ENCODE measurements around the gene CIBAR2. TPM values are rescaled to one million over a fixed set of nuclear protein-coding genes. Genes with fewer than 3 reads are reported as not detected.
A peak's percentile ranks its signal among the peaks of the same experiment; 100 is the strongest.

Gene CIBAR2
- total RNA-seq, 1 donor from 2014 or later, result not detected

- no peak for DNase-seq (ENCODE audit: low read depth)
These were observed 32.0 kb upstream of the CIBAR2 start for GRCh38 chr16:85144026-85144915.

- DNase-seq (ENCODE audit: low read depth), result no peak
These were observed 30.5 kb upstream of the CIBAR2 start for GRCh38 chr16:85142771-85143211.

- DNase-seq (ENCODE audit: low read depth), result no peak
These were observed 29.8 kb upstream of the CIBAR2 start for GRCh38 chr16:85142129-85142513.

- no peak for DNase-seq (ENCODE audit: low read depth)
These were observed 29.3 kb upstream of the CIBAR2 start for GRCh38 chr16:85141491-85142128.

GRCh38 chr16:85140455-85141012, 28.3 kb upstream of the CIBAR2 start:
- no peak for DNase-seq (ENCODE audit: low read depth)

GRCh38 chr16:85139881-85140339, 27.6 kb upstream of the CIBAR2 start:
- no peak for DNase-seq (ENCODE audit: low read depth)

GRCh38 chr16:85138825-85139627, 26.8 kb upstream of the CIBAR2 start:
- DNase-seq (ENCODE audit: low read depth), result no peak

- no peak for DNase-seq (ENCODE audit: low read depth)
These were observed 26.0 kb upstream of the CIBAR2 start for GRCh38 chr16:85138073-85138824.

GRCh38 chr16:85137323-85138072, 25.2 kb upstream of the CIBAR2 start:
- peak; percentile 90 for DNase-seq (ENCODE audit: low read depth)

- DNase-seq (ENCODE audit: low read depth), result peak; percentile 69
These were observed 24.5 kb upstream of the CIBAR2 start for GRCh38 chr16:85136702-85137322.

- DNase-seq (ENCODE audit: low read depth), result peak; percentile 79
These were observed 24.0 kb upstream of the CIBAR2 start for GRCh38 chr16:85136213-85136701.

- DNase-seq (ENCODE audit: low read depth), result no peak
These were observed 22.5 kb upstream of the CIBAR2 start for GRCh38 chr16:85134789-85135142.

GRCh38 chr16:85134076-85134788, 22.0 kb upstream of the CIBAR2 start:
- DNase-seq (ENCODE audit: low read depth), result no peak

- no peak for DNase-seq (ENCODE audit: low read depth)
These were observed 21.0 kb upstream of the CIBAR2 start for GRCh38 chr16:85133290-85133599.

GRCh38 chr16:85132456-85133289, 20.4 kb upstream of the CIBAR2 start:
- DNase-seq (ENCODE audit: low read depth), result no peak

GRCh38 chr16:85130705-85131028, 18.4 kb upstream of the CIBAR2 start:
- no peak for DNase-seq (ENCODE audit: low read depth)

GRCh38 chr16:85129876-85130704, 17.8 kb upstream of the CIBAR2 start:
- peak; percentile 78 for DNase-seq (ENCODE audit: low read depth)
